ENCODE measurements around the gene NUDT7.

GRCh38 chr16:77732241-77732946 is 10.1 kb downstream of the NUDT7 start:
- TF ChIP-seq CTCF (IDR thresholded peaks at IDR 0.05) (no peak), ZFX (IDR thresholded peaks at IDR 0.05; ENCODE audit: borderline replicate concordance) (no peak)

Measured in 22Rv1 (cell line).